ENCODE measurements around the gene HS3ST3A1.

HS3ST3A1 gene

DNA sequence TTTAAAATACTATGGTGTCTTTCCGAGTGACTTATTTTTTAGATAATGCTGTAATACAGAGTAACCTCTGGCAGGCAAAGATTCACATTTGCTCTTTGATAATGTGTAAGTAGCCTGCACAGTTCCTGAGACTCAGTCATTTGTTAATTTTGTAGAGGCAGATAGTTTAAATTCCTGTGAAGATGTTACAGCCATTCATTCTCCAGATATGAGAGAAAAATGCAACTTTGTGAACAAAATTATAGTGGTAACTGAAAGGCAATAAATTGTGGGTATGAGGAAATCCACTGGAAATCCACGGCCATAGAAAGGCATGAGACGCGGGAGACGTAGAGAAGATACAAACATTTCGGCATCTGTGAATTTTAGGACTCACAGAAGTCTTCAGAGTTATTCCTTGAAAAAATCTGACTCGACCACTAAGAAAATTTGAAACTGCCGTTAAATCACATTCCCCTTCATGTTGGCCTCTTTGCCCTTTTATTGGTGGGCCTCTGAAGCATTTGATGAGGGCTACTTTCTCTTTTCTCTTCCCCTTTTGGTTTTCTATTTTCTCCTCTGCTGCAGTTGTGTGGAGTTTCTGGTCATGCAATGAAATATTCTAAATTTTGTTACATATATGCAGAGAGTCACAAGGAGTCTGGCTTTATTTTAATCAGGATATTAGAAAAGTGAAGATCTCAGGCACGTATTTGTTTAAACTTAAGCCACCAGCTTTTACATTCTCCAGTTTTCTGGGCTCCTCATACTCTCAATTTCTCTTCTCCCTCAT lies 18.8 kb downstream of the HS3ST3A1 start:
- POLR2A ChIA-PET (ENCODE audit: low non-redundant PET) = no interaction called here
- CTCF ChIA-PET = no interaction called here
- no peak overlapping the region for H3K27ac ChIP-seq

DNA sequence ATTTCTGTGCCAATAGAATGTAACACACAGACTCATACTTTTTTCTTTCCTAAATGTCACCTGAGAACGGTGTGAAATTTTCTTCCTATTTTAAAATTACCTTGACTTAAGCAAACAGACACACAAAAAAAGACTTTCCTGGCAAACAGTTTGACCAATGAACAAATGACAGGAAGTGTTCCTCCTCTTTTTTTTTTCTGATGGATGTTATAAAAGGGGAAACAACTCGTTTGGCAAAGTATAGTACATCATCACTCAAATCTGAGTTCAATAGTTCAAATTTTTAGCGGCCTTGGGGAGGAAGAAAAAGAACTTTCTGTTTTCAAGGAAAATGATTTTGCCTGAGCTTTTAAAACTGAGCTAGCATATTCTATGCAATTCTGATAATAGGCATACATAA lies 19.8 kb downstream of the HS3ST3A1 start:
- ChIA-PET POLR2A (ENCODE audit: low non-redundant PET) (interaction anchor here (0.6 kb wide), 1 partner anchor 59 kb away, joined by 5 read pairs; no protein-coding TSS in a partner anchor), CTCF (no interaction called here)
- H3K27ac ChIP-seq = no peak overlapping the region
- DNase-seq (ENCODE audit: low spot score) = no peak
- TF ChIP-seq CTCF (conservative IDR thresholded peaks at IDR 0.05; ENCODE audit: low read depth) = no peak

More for the DNA sequence above, 18.8 kb downstream of the HS3ST3A1 start:
- no peak for TF ChIP-seq CTCF (conservative IDR thresholded peaks at IDR 0.05; ENCODE audit: low read depth)
- DNase-seq (ENCODE audit: low spot score) = no peak

DNA sequence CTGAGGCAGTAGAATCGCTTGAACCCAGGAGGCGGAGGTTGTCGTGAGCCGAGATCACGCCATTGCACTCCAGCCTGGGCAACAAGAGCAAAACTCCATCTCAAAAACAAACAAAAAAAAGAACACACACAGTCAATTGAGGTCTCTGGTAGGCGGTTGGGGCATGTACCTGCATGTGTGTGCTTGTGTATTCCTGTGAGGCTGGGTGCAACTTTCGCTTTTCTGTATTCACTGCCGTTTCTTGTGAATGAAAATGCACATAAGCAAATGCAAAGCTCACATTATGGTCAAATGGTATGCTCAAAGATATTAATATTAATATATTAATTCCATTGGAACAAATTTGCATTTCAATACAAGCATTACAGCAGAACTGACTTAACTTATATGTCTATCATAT lies 20.9 kb downstream of the HS3ST3A1 start:
- DNase-seq (ENCODE audit: low spot score) = no peak
- POLR2A ChIA-PET (ENCODE audit: low non-redundant PET) = no interaction called here
- no peak for TF ChIP-seq CTCF (conservative IDR thresholded peaks at IDR 0.05; ENCODE audit: low read depth)
- CTCF ChIA-PET = no interaction called here
- no peak overlapping the region for H3K27ac ChIP-seq

DNA sequence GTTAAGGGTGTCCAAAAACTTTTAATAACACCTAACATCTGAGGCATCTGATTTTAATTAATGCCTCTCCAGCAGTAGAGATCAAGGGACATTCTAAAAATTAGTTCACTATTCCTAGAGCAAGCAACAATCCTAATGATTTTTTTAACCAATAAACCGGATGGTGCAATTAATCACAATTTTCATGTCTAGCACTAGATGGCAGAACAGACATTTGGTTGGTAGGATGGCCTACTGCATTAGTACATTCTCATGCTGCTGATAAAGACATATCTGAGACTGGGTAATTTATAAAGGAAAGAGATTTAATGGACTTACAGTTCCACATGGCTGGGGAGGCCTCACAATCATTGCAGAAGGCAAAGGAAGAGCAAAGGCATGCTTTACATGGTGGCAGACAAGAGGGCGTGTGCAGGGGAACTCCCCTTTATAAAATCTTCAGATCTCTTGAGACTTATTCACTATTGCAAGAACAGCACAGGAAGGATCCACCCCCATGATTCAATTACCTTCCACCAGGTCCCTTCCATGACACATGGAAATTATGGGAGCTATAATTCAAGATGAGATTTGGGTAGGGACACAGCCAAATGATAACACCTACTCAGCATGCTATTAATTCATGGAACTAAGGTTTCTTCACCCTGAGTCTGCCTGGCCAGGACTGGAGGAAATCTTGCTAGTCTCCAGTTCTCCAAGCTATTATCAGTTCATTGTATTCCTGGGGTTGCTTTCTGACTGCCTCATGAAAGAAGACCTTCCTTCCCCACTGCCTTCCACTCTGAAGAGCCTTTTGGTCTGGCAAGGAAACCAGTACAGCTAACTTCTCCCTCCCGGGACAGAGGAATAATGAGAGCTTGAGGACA lies 24.8 kb downstream of the HS3ST3A1 start:
- H3K27ac ChIP-seq = no peak overlapping the region
- ChIA-PET CTCF (interaction anchor here (0.6 to 0.7 kb wide), 2 partner anchors 40 to 514 kb away, joined by 4 to 5 read pairs; no protein-coding TSS in a partner anchor), POLR2A (ENCODE audit: low non-redundant PET) (no interaction called here)
- no peak for TF ChIP-seq CTCF (conservative IDR thresholded peaks at IDR 0.05; ENCODE audit: low read depth)
- DNase-seq (ENCODE audit: low spot score) = no peak

DNA sequence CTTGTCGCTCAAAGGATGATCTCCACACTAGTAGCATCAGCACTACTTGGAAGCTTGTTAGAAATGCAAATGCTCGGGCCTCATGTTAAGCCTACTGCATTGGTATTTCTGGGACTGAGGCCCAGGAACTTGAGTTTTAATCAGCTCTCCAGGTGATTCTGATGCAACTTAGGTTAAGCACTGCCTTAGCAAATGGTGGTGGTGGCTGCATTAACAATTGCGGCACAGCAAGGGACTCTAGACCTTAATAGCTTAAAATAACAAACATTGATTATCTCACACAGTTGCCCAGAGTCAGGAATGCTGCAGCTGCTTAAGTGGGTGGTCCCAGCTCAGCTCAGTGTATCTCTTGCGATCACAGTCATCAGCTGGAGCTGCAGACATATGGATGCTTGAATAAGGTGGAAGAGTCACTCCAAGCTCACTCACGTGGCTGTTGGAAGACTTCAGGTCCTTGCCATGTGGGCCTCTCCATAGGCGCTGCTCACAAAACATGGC lies 25.8 kb downstream of the HS3ST3A1 start:
- ChIA-PET POLR2A (ENCODE audit: low non-redundant PET) (no interaction called here), CTCF (no interaction called here)
- no peak for TF ChIP-seq CTCF (conservative IDR thresholded peaks at IDR 0.05; ENCODE audit: low read depth)
- H3K27ac ChIP-seq = no peak overlapping the region
- DNase-seq (ENCODE audit: low spot score) = no peak

DNA sequence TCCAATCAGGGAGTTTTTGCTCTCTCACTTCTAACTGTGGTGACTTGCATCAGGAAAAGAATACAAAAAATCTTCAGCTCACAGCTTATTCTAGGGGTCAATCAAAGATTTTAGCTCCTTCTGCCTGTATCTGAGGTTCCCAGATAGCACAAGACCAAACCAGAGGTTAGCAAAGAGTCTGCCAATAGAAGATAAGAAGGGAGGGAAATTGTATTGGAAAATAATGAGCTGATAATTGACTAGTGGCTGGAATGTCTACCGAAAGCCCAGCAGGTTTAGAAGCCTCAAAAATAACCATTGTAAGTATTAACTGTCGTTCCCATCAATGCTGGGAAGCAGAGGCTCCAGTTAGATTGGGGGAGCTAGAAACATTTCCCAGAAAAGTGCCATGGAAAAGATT lies 26.3 kb downstream of the HS3ST3A1 start:
- CTCF ChIA-PET = no interaction called here
- DNase-seq (ENCODE audit: low spot score) = no peak
- H3K27ac ChIP-seq = no peak overlapping the region
- POLR2A ChIA-PET (ENCODE audit: low non-redundant PET) = no interaction called here
- no peak for TF ChIP-seq CTCF (conservative IDR thresholded peaks at IDR 0.05; ENCODE audit: low read depth)
